Measurements from ENCODE around the gene CACNA1C.
"Not testable (repeated sequence)": the region's sequence is repeated elsewhere in the genome, so short reads cannot be mapped to it uniquely, and the experiment has no call there.

Gene CACNA1C

DNA sequence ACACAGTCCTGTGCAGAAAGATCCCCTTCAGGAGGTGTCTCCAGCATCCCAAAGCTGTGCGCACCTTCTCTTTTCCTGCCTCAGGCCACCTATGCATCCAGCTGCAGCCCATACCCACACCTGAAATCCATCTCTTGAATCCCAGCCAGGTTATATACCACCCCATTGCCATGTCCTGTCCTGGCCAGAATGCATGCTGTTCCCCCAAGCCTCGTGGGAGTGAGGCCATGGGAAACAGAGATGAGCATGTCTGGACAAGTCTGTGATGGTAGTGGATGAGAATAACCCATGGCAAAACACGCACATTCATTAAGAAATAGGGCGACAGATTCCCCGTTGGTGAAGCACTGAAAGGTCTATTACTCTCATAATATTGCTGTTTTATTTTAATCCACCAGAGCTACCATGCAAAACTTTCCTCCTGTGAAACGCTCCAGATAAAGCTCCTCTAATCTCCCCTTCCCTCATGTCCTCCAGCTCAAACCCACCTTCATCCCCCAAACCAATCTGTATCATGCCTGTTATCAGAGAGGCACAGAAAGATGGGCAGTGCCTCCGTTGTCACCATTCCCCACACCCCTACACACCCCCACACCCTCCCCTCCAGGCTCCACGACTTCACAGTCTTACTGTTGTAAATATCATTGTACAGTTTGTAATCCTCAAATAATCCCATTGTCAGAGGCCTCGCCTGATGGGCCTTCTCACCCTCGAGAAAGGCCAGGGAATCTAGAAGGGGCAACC is 644.4 kb downstream of the CACNA1C start:
- Histone ChIP-seq H3K4me1 (ENCODE audit: insufficient read depth, low read length) (no peaks in the 10 kb centered on the region), H2AFZ (ENCODE audit: low read depth, low read length) (no peak overlapping the region), H3K36me3 (ENCODE audit: insufficient read depth, low read length) (no peaks in the 10 kb centered on the region), H3K4me3 (ENCODE audit: low read length) (no peak overlapping the region), H3K9me3 (ENCODE audit: low read length) (peaks cover 4% of the 10 kb centered on the region), H3K27me3 (ENCODE audit: insufficient read depth, low read length) (peaks cover 30% of the 10 kb centered on the region)

DNA sequence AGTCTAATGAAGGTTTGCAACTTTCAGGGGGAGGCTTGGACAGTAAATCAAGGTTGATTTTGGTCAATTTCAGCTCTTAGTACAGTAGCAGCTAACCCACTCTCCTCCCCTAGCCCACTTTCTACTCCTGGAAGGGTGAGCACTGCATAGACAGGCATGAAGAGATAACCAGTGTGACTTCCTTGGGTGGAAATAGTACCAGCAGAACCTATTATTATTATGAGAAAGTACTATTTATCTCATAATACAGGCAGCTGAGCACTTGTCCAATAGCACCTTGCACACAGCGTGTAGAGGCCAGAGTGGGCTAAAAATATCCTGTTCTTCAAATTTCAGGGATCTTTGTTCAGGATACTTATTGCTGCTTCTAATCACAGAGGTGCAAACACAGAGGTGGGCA is 645.8 kb downstream of the CACNA1C start:
- Histone ChIP-seq H3K36me3 (ENCODE audit: insufficient read depth, low read length) (no peaks in the 10 kb centered on the region), H3K9me3 (ENCODE audit: low read length) (peaks cover 2% of the 10 kb centered on the region), H2AFZ (ENCODE audit: low read depth, low read length) (no peak overlapping the region), H3K4me3 (ENCODE audit: low read length) (no peak overlapping the region), H3K27me3 (ENCODE audit: insufficient read depth, low read length) (peaks cover 20% of the 10 kb centered on the region), H3K4me1 (ENCODE audit: insufficient read depth, low read length) (no peaks in the 10 kb centered on the region)

DNA sequence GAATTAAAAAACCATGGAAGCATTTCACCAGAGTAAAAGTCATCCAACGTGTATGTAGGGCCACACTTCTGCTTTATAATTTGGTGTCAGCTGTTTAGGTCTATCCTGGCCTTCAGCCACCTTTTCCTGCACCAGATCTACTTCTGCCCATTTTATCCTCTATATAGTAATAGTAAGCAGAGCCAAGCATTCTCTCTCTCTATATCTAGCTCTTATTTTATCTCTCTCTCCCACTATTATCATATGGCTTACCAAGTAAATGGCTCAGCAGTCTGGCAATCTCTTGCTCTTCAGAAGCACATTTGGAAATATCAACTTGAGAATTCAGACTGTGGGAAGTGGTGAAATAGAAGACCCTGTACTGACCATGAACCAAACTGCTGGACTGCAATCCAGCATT is 657.9 kb downstream of the CACNA1C start:
- peaks cover 4% of the 10 kb centered on the region for H3K27me3 ChIP-seq (ENCODE audit: insufficient read depth, low read length)
- H3K4me3 ChIP-seq (ENCODE audit: low read length), result no peak overlapping the region
- no peaks in the 10 kb centered on the region for H3K4me1 ChIP-seq (ENCODE audit: insufficient read depth, low read length)
- H2AFZ ChIP-seq (ENCODE audit: low read depth, low read length), result no peak overlapping the region
- H3K9me3 ChIP-seq (ENCODE audit: low read length), result no peaks in the 10 kb centered on the region
- no peaks in the 10 kb centered on the region for H3K36me3 ChIP-seq (ENCODE audit: insufficient read depth, low read length)

DNA sequence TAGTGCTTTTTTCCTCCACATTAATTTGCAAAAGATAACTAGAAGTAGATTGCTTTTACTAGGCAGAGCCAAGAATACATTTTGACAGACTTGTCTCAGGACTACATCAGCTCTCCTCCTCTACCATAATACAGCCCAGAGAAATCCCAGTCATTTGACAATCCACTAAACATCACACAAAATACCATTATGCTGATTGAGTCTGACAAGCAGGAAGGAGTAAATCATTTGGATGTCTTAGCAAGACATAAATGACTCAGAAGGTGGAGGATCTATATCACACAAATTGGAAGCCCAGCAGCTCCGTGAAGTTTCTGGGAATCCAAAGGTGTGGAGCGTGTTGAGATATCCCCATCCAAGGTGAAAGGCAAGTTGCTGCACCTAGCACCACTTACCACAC is 666.6 kb downstream of the CACNA1C start:
- H3K36me3 ChIP-seq (ENCODE audit: insufficient read depth, low read length), result no peaks in the 10 kb centered on the region
- H2AFZ ChIP-seq (ENCODE audit: low read depth, low read length), result no peak overlapping the region
- no peaks in the 10 kb centered on the region for H3K4me1 ChIP-seq (ENCODE audit: insufficient read depth, low read length)
- H3K9me3 ChIP-seq (ENCODE audit: low read length), result no peaks in the 10 kb centered on the region
- no peaks in the 10 kb centered on the region for H3K27me3 ChIP-seq (ENCODE audit: insufficient read depth, low read length)
- H3K4me3 ChIP-seq (ENCODE audit: low read length), result no peak overlapping the region

DNA sequence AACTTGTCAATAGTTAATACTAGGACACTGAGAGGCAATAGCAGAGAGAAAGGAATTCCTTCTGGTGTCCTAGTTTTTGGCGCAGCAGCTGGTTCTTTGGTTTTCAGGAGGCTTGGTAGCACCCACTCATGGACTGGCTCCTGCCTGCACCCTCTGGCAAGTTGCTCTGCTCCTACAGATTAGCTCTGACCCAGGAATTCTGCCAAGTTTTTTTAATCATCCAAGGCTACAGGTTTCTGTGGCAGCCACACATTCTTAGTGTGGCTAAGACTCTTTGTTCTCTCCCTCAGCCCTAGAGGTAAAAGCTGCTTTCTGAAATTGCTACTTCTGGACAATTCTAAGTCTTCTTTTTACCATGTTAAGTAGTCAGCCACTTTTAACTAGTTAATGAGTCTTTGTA is 670.0 kb downstream of the CACNA1C start:
- H3K4me1 ChIP-seq (ENCODE audit: insufficient read depth, low read length), result no peaks in the 10 kb centered on the region
- H3K9me3 ChIP-seq (ENCODE audit: low read length), result no peaks in the 10 kb centered on the region
- no peak overlapping the region for H2AFZ ChIP-seq (ENCODE audit: low read depth, low read length)
- H3K4me3 ChIP-seq (ENCODE audit: low read length), result no peak overlapping the region
- no peaks in the 10 kb centered on the region for H3K27me3 ChIP-seq (ENCODE audit: insufficient read depth, low read length)
- H3K36me3 ChIP-seq (ENCODE audit: insufficient read depth, low read length), result no peaks in the 10 kb centered on the region

DNA sequence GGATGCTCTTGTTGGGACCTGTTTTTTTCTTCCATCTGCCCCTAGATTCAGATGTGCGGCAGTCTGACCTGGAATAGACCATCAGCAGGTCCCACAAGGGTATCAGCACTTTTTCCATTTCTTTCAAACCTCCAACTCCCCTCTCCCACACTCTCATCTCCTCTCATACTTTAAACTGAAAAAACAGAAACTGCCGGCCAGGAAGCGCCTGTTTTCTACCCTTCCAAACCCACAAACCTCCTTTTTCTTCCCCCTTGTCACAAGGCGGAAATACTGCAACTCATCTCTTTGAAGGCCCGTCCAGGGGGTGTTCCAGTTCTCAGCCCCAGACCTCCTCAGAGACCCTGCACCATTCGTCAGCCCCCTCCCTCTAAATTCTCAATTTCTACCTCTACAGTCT is 679.5 kb downstream of the CACNA1C start:
- peaks cover 14% of the 10 kb centered on the region for H3K27me3 ChIP-seq (ENCODE audit: insufficient read depth, low read length)
- H3K36me3 ChIP-seq (ENCODE audit: insufficient read depth, low read length), result no peaks in the 10 kb centered on the region
- no peak overlapping the region for H2AFZ ChIP-seq (ENCODE audit: low read depth, low read length)
- H3K4me1 ChIP-seq (ENCODE audit: insufficient read depth, low read length), result no peaks in the 10 kb centered on the region
- no peak overlapping the region for H3K4me3 ChIP-seq (ENCODE audit: low read length)
- no peaks in the 10 kb centered on the region for H3K9me3 ChIP-seq (ENCODE audit: low read length)

DNA sequence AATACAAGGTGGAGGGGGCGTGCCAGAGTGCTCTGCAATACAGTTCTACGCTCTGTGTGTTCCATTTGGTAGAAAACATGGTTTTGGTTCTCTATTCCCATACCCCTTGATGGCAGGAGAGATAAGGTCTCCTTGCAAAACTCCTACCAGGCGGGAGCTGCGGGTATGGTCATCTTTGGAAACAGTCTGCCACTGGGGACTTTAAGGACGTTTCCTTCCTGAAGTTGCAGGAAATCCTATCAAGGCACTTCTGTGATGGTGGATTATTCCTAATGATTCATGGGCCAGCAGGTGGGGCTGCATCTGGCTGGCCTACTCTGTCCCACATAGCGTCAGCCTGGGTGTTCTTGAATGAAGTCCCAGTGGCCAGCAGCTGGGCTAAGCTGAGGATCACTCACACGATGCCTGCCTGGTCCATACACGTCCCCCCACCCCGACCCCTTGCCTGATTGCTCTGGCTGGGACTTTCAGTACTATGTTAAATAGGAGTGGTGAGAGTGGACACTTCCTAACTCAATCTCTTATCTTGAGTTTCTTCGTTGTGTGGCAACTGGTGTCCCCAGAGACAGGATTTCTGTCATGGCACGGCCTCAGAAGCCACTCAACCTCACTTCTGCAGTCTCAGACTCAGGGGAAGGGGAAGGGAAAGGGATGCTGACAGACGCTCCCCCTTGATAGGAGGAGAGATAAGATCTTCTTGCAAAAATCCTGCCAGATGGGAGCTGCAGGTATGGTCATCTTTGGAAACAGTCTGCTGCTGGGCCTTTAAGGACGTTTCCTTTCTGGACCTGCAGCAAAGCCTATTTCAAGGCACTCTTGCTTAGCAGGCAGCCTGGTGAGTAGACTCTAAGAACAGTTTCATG is 680.9 kb downstream of the CACNA1C start:
- Histone ChIP-seq H3K4me1 (ENCODE audit: insufficient read depth, low read length) (no peaks in the 10 kb centered on the region), H3K9me3 (ENCODE audit: low read length) (no peaks in the 10 kb centered on the region), H2AFZ (ENCODE audit: low read depth, low read length) (no peak overlapping the region), H3K27me3 (ENCODE audit: insufficient read depth, low read length) (peaks cover 18% of the 10 kb centered on the region), H3K4me3 (ENCODE audit: low read length) (no peak overlapping the region), H3K36me3 (ENCODE audit: insufficient read depth, low read length) (no peaks in the 10 kb centered on the region)

DNA sequence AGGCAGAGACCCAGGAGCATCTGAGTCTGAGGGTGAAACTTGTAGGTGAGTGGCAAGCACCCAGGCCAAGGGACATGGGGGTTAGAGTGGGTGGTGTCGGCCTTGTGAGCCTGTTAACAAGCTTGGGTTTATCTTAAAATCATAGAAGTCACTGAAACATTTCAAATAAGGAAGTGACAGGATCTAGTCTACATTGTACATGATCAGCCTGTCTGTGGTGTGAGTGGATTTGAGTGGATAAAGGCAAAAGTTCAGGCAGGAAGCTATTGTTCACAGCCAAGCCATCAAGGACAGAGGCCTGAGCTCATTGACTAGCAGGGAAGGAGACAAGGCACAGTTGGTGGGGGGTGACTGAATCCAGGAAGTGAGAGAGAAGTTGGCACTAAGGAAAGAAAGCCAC is 682.6 kb downstream of the CACNA1C start:
- Histone ChIP-seq H3K36me3 (ENCODE audit: insufficient read depth, low read length) (no peaks in the 10 kb centered on the region), H3K27me3 (ENCODE audit: insufficient read depth, low read length) (peaks cover 18% of the 10 kb centered on the region), H3K9me3 (ENCODE audit: low read length) (no peaks in the 10 kb centered on the region), H3K4me1 (ENCODE audit: insufficient read depth, low read length) (no peaks in the 10 kb centered on the region), H2AFZ (ENCODE audit: low read depth, low read length) (no peak overlapping the region), H3K4me3 (ENCODE audit: low read length) (no peak overlapping the region)

DNA sequence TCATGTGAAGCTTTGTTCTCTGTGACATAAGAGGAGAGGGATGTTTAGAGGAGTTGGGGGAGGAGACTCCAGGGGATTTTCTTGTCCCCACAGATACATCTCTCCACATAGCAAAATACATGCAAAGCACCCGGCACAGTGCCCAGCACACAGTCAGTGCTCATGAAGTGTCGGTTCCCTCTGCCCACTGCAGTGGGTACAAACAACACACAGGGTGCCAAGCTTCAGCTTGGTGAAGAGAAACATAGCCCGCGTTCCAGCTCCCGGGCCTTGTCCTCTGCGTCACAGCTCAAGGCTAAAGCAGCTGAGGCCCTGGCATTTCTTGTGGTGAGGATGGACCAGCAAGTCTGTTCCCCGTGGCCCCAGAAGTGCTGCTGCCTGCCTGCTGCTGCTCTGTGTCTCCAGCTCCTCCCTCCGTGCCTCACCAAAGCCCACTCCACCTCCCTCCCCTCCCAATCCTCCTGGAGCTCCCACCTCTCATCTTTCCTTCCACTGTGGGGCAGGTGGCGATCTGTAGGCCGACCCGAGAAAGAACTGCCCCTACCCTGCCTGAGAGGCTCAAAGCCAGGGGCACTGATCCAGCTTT is 685.0 kb downstream of the CACNA1C start:
- Histone ChIP-seq H2AFZ (ENCODE audit: low read depth, low read length) (no peak overlapping the region), H3K4me1 (ENCODE audit: insufficient read depth, low read length) (no peaks in the 10 kb centered on the region), H3K36me3 (ENCODE audit: insufficient read depth, low read length) (no peaks in the 10 kb centered on the region), H3K9me3 (ENCODE audit: low read length) (no peaks in the 10 kb centered on the region), H3K27me3 (ENCODE audit: insufficient read depth, low read length) (peaks cover 9% of the 10 kb centered on the region), H3K4me3 (ENCODE audit: low read length) (no peak overlapping the region)

DNA sequence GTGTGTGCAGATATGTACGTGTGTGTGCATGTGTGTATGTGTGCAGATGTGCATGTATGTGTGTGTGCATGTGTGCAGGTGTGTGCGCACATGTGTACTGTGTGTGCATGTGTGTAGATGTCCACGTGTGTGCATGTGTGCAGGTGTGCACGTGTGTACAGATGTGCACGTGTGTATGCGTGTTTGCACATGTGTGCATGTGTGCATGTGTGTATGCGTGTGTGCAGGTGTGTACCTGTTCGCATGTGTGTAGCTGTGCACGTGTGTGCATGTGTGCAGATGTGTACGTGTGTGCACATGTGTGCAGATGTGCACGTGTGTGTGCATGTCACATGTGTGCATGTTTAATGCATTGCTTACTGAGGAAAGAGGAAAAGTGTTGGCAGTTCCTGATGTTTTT is 686.3 kb downstream of the CACNA1C start:
- Histone ChIP-seq H3K27me3 (ENCODE audit: insufficient read depth, low read length) (peaks cover 8% of the 10 kb centered on the region), H3K4me3 (ENCODE audit: low read length) (no peak overlapping the region), H3K36me3 (ENCODE audit: insufficient read depth, low read length) (no peaks in the 10 kb centered on the region), H3K9me3 (ENCODE audit: low read length) (no peaks in the 10 kb centered on the region), H2AFZ (ENCODE audit: low read depth, low read length) (no peak overlapping the region), H3K4me1 (ENCODE audit: insufficient read depth, low read length) (no peaks in the 10 kb centered on the region)

DNA sequence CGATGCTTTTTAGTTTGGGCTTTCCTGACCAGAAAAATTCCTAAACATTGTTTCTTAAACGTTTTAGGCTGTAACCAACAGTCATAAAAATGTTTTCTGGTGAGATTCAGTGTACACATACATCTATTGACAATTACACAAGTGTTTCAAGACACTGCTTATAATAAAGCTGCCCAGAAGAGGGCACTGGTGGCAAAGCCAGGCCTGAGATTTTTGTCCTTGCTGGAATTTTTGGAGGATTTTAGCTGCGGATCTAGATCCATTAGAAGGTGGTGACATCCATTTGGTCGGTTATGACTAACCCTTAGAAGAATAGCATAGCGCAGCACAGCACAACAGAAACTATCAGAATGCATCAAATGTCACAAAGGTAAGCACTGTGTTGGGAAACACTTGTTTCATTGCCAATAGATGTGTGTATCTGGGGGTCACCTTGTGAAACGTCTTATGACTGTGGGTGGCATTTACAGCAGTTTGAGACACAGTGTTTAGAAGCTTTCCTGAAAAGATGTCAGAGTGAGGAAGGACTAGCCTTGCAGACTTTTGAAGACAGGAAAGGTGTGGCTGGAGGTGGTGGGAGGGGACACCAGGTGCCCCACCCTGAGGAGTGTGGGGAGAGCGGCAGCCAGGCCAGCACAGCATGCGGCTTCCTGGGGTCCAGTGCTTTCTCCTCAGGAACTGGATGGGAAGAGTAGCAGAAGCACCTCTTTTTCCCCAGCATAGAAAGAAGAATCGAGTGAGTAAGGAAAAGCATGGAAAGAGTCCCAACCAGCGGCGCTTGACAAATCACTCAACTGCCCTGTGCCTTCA is 687.2 kb downstream of the CACNA1C start:
- Histone ChIP-seq H2AFZ (ENCODE audit: low read depth, low read length) (no peak overlapping the region), H3K4me3 (ENCODE audit: low read length) (no peak overlapping the region), H3K4me1 (ENCODE audit: insufficient read depth, low read length) (no peaks in the 10 kb centered on the region), H3K36me3 (ENCODE audit: insufficient read depth, low read length) (no peaks in the 10 kb centered on the region), H3K9me3 (ENCODE audit: low read length) (no peaks in the 10 kb centered on the region), H3K27me3 (ENCODE audit: insufficient read depth, low read length) (peaks cover 8% of the 10 kb centered on the region)

DNA sequence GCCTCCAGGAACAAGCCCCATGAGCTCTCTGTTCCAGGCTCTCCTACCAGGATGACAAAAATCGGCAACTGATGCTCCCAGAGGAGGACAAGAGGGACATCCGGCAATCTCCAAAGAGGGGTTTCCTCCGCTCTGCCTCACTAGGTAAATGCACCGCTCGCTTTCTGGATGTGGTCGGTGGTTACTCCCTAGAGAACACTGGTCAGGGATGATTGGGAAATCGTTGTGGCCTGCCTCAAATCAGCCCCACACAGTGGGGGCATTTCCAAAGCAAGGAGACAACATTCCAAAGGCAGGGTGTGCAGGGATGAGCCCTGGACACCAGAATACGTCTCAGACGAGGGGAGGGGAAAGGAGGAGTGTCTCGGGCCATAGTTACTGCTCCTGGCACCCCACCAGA is 689.2 kb downstream of the CACNA1C start:
- not testable (repeated sequence) for H3K9me3 ChIP-seq (ENCODE audit: low read length); H3K4me1 ChIP-seq (ENCODE audit: insufficient read depth, low read length); H3K27me3 ChIP-seq (ENCODE audit: insufficient read depth, low read length); H2AFZ ChIP-seq (ENCODE audit: low read depth, low read length); H3K4me3 ChIP-seq (ENCODE audit: low read length); H3K36me3 ChIP-seq (ENCODE audit: insufficient read depth, low read length)

DNA sequence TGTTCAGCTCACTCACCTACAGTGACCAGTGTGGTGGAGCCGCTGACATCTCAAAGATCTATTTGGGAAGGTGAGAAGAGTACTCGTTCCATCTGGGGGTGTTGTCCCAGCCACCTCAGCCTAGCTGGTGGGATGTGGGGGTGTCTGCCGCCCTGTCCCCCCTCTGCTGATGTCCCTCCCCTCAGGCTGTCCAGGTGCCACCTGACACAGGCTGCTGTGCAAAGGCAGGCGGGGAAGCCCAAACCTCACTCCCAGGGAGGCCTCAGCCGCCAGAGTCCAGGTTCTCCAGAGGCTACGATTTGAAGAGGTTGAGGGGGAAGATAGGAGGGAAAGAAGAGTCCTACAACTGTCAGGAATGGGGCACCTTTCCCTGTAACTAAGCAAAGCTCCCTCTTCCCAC is 690.7 kb downstream of the CACNA1C start:
- Histone ChIP-seq H2AFZ (ENCODE audit: low read depth, low read length) (no peak overlapping the region), H3K4me1 (ENCODE audit: insufficient read depth, low read length) (no peaks in the 10 kb centered on the region), H3K36me3 (ENCODE audit: insufficient read depth, low read length) (no peaks in the 10 kb centered on the region), H3K27me3 (ENCODE audit: insufficient read depth, low read length) (no peaks in the 10 kb centered on the region), H3K4me3 (ENCODE audit: low read length) (no peak overlapping the region), H3K9me3 (ENCODE audit: low read length) (no peaks in the 10 kb centered on the region)

Data from neuron (in vitro differentiated cells).